Cardiac septum (tissue), 1 donor: Measurements from ENCODE around the gene GNG12. TPM values are rescaled to one million over a fixed set of nuclear protein-coding genes. Genes with fewer than 3 reads are reported as not detected.

Experiments used
- DNase-seq: peaks from one replicate; pipeline ENCODE4 v3.0.0-alpha.2; 2020; ENCODE audit warnings: low spot score
- intact Hi-C: fragments of 100-400 bp; cut with DNase I; formaldehyde crosslinking; loops from one replicate; pipeline ENCODE4 v1.14.0; 2022
- total RNA-seq: library from RNA; stranded (reverse); fragmentation: NEBNext Ultra II Directional; extraction: Animal tissue kit (Norgen Biotek cat#: 25700); gene quantifications from one replicate; pipeline ENCODE4 v1.2.1, GENCODE V29; 2021
- donor health status: DM: no; HTN: no; CAD: no.

The GNG12 gene
- total RNA-seq, 1 donor from 2014 or later = 38.8 TPM

DNA sequence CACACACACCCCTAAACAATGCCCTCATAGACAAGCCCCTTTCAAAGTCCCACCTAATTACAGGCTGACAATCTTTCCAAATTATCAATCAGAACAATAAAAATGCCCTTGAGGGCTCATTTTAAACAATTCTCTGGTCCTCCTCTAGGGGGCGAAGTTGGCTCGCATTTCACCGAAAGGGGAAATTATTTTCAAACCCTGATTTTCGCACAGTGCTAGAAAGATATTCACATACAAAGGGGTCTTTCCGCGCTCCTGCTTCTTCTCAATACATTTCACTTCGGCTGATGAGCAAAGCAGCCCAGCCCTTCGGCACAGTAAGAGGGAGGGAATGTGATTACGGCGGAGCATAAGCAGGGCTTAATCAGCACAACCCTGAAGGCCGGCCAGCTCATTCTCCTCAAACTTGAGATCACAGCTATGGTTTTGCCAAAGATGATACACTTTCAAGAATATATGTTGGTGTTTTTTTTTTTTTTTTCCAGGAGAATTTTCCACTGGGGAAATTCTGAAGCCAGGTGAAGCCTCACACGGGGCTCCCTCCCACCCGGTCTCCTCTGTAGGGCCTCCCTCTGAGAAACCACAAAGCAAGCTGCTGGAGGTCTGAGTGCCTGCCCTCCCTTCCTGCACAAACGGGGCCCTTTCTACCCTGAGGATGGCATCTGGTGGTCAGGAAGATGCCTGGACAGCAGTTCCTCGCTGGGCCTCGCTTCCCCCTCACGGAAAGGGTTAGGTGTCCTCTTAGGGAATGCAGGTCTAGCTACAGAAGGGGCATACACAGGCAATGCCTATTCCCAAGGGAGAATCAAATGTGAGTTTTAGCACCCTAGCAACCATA lies 66.9 kb downstream of the GNG12 start:
- no peak for DNase-seq
- intact Hi-C loops = loop anchor here (2.0 to 10.0 kb wide), 5 partner anchors 70 to 1151 kb away; no protein-coding TSS in a partner anchor

DNA sequence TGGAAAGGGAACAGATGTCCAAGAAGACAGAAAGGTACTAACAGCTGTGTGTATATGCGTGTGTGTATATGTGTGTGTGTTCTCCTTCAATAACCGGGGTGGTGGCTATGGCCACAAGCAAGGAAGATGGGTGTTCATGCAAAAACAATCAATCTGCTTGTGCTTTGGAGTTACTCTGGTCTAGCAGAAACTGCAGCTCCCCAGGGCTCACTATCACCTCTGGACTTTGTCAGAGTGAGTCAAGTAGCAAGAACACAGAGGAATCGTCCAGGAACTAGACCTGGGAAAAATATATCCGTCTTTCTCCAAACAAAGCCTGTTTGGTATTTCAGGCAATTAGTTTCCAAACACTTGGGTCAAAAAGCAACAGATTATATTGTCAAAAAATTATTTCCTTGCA lies 68.6 kb downstream of the GNG12 start:
- intact Hi-C loops = loop anchor here (5.0 to 10.0 kb wide), 4 partner anchors 88 to 1153 kb away; no protein-coding TSS in a partner anchor

DNA sequence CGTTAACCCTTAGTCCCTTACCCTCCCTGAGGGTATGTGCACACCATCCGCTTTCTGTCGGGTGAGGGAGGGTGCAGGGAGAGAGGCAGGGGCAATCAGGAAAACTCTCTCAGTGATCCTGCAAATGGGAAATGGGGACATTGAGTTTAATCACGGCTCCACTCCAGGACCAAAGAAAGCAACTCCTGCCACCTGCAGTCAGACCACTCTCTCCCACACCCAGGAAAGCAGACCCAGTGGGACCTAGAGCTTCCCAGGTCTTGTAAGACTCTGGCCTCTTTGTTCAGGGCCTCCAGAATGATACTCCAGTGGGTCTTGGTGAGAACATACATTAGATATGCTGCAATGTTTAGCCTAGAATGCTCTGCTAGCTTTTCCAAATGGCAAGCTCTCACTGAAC lies 71.5 kb downstream of the GNG12 start:
- intact Hi-C loops = loop anchor here (2.0 to 10.0 kb wide), 4 partner anchors 77 to 253 kb away; partner anchors contain the start of gene GADD45A
- DNase-seq = no peak

More for the DNA sequence above, 68.6 kb downstream of the GNG12 start:
- no peak for DNase-seq

DNA sequence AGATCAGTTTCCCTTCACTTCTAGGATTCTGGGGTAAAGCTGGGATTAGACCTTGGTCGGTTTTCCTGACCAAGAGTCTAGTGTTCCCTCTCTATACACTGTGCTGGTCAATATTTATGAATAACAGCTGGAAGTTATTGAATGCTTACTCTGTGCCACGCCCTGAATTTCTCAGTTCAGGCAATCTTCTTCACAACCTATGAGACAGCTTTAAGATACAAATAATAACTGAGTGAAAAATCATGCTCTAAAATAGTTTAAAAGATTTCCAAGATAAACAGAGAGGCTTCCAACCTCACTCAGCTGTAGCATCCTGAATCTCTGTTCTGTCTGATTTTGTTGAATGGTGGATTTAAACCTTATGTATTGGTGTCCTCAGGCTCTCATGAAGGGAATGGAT lies 72.2 kb downstream of the GNG12 start:
- intact Hi-C loops = loop anchor here (2.0 to 10.0 kb wide), 4 partner anchors 76 to 254 kb away; partner anchors contain the start of gene GADD45A
- no peak for DNase-seq

DNA sequence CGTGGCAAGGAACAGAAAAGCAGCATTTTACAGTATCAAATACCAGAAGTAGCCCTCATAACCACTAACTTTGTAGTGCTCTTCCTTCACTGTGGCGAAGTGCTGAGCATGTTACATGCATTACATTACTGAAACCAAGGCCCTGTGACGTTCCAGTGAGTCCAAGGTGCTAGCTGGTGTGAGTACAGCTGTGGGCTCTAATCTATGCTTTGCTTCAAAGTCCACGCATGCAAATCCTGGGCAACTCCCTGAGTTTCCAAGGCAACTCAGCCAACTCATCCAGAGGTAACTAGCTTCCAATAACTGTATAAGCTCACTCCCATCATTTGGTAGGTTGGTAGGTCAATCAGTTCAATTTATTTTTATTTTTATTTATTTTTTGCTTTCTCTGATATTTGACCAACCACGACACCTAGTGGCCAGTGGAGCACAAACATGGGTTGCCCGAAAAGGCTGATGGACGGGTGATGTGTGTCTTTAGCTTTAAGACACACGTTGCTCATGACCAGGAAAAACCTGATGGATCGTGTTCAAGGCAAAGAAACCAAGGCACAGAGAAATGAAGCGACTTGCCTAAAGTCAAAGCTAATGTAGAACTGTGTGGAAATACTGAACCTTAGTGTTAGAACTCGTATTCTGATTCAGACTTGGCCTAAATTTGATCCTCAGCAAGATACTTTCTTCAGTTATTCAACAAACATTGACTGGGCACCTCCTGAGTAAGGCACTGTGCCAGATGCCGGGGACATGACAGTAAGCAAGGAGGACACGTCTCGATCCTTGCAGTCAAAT lies 73.0 kb downstream of the GNG12 start:
- intact Hi-C loops = loop anchor here (2.0 to 10.0 kb wide), 4 partner anchors 75 to 255 kb away; partner anchors contain the start of gene GADD45A
- DNase-seq = no peak

DNA sequence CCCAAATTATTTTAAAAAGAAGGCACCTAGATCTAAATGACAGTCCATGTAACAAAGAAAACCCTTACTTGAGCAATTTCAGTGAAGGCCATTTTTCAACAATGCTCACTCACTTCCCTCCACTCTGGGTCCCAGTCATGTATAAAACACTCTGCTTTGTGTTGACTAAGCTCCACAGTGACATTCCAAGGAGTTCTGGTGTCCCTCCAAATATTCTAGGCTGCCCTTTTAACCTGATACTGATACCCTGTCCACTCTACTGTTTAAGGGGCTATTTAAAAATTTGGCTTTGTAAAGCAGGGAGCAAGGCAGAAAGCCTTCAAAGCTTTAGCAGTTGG lies 73.6 kb downstream of the GNG12 start:
- intact Hi-C loops = loop anchor here (2.0 to 10.0 kb wide), 4 partner anchors 75 to 255 kb away; partner anchors contain the start of gene GADD45A
- DNase-seq = no peak

DNA sequence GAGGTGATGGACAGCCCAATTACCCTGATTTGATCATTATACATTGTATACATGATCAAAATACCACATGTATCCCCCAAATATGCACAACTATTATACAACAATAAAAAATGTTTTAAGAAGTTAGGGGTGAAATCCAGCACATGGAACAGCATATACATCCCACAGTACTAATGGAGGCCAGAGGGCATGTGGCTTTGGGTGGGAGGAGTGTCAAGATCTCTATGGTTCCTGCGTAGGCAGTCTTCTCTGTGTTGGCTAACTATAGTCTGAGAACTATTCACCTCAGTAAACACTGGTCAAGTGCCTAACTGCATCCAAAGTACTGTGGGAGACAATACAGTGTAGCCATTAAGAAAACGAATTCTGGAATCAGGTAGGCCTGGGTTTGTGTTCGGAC lies 74.2 kb downstream of the GNG12 start:
- DNase-seq = no peak
- intact Hi-C loops = no loop called here

DNA sequence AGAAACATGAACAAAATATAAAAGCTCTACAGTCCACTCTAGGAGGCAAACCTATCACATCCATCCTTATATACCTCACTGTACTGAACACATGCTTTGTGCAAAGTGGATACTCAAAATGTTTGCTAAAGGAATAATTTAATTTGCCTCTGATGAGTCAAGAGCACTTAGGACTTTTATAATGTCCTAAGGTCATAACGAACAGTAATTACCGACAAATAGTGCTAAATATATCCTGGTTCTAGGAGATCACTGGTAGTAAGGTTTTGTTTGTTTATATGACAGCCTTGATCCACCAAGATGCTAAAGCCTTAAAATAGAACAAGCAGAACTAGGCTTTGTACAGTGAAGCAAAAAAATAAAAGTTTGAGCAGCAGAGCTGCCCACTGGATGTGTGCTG lies 77.6 kb downstream of the GNG12 start:
- intact Hi-C loops = loop anchor here (2.0 kb wide), 1 partner anchor 111 kb away; no protein-coding TSS in a partner anchor
- DNase-seq = no peak

DNA sequence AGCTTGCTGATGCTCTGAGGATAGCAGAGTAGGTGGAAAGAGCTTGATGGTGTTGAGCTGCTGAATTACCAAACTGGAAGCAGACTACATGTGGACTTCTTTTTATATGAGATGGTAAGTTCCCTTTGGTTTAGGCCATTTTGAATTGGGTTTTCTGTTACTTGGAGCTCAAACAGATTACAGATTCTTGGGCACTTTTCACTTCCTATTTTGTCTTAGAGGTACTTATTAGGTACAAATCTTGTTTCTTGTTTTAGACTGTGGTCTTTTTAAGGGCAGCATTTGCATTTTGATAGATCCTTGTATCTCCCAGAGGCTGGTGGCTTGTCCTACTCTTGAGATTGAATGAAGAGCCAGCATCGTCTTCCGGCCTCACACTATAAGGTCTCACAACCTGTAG lies 78.1 kb downstream of the GNG12 start:
- no peak for DNase-seq
- intact Hi-C loops = loop anchor here (2.0 kb wide), 1 partner anchor 110 kb away; no protein-coding TSS in a partner anchor

DNA sequence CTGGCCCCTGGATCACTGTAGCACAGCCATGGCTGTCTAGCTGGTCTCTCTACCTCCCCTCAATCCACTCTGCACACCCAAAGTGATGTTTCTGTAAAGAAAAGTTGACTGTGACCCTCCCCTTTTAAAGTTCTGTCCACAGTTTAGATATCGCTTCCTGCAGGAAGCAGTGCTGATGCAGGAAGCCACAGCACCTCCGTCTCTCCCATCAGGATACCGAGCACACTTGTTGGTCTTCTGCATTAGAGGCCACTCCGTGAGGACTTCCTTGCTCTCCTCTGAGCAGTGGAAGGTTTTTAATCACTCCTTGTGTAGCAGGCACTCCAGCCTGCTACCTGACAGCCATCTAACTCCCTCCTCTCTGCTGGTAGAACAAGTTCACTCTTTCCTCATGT lies 78.7 kb downstream of the GNG12 start:
- intact Hi-C loops = loop anchor here (2.0 kb wide), 1 partner anchor 110 kb away; no protein-coding TSS in a partner anchor
- no peak for DNase-seq

DNA sequence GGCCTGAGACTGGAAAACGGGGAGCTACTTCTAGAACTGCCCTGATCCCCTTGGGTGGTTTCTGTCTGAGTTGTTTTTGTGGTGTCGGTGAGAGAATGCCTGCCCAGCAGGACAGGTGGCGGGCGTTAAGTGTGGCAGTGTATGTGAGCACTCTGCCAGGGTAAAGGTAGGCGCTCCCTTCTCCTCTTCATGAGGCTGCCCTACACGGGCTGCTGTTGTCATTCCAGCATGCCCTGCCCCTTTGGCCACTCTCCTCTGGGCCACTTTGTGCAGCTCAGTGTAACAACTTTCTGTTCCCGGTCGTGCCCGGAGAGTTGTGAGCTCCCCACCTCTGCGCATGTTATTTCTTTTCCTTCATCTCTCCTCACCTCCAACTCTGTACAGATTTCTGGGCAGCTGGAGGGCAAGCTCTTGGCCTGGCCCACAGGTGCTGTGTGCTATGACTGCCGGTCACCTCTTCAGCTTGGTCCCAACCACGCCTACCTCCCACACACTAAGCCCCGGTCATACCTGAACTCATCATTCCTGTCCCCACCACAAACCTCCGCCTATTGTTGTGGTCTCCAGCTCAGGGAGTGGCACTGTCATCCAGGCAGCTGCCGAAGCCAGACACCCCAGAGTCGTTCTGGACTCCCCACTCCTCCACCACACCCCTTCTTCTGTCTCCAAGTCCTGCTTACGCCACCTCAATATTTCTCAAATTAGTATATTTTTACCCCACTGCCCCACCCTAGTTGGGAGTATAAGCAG lies 79.3 kb downstream of the GNG12 start:
- DNase-seq = no peak
- intact Hi-C loops = loop anchor here (2.0 kb wide), 1 partner anchor 109 kb away; no protein-coding TSS in a partner anchor

DNA sequence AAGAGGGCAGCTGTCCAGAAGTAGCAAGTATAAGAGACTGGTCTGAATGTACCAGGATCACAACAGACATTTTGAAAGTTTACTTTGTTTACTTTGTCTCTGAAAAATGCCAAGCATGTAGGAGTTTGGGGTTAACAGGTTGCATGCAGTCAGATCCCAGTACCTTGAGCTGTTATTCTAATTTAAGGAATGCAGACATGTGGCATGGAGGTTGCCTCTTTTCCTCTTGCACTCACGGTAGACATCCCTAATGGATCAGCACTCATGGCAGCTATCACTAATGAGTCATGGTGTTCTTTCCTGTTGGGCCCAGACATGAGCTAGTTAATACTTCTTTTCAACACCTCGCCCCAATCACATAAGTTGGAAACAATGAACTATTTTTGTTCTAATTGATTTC lies 81.0 kb downstream of the GNG12 start:
- DNase-seq = no peak
- intact Hi-C loops = no loop called here

DNA sequence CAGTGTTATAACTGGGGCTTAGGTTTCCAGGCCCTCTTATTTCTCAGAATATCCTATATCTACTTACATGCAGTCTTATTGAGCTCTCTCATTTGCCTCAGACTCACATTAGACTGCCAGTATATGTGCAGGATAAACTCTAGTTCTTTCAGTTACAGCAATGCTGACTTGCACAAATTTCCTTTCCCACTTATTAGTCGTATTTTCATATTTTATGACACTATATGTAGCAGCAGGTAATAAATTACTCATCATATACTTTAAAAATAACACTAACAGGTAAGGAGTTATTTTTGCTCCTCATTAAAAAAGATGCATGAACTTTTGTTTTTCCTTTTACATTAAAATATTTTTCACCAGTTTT lies 82.6 kb downstream of the GNG12 start:
- intact Hi-C loops = loop anchor here (2.0 kb wide), 1 partner anchor 164 kb away; no protein-coding TSS in a partner anchor

DNA sequence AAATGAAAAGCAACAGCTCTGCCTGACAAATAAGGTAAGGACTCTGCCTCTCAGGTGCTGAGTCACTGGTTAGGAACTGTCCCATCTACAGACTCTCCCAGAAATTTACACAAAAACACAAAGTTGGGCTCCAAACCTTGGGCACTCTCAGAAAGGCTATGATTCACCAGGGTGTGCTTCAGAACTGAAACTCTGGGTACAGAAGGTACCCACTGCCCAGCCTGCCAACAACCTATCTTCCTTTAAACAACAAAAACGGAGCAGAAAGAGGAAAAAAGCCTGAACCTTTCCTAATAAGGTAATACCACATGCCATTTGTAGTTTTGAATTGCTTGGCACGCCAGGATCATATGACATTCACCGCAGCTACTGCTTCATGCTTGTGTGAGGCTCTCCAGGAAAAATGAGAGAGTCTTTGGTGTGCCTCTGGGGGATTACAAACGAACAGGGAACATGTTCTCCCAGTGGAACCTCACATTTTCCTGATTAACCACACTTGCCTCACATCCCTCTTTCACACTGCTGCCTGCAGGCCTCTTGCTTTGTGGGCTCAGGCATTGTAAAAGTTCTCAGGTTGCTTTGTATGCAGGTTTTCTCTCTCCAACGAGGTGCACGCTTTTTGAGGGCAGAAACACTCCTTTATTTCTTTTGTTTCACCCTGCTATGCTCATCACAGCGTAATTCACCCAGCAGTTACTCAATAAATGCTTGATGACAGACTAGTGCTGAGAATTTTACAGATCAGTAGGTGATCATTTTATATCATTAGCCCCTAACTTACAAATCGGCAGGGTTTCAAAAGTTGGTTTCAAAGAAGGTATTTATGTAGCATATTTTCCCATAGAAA lies 83.2 kb downstream of the GNG12 start:
- intact Hi-C loops = loop anchor here (2.0 to 5.0 kb wide), 3 partner anchors 38 to 163 kb away; no protein-coding TSS in a partner anchor
- DNase-seq = no peak

More for the DNA sequence above, 82.6 kb downstream of the GNG12 start:
- DNase-seq = no peak

DNA sequence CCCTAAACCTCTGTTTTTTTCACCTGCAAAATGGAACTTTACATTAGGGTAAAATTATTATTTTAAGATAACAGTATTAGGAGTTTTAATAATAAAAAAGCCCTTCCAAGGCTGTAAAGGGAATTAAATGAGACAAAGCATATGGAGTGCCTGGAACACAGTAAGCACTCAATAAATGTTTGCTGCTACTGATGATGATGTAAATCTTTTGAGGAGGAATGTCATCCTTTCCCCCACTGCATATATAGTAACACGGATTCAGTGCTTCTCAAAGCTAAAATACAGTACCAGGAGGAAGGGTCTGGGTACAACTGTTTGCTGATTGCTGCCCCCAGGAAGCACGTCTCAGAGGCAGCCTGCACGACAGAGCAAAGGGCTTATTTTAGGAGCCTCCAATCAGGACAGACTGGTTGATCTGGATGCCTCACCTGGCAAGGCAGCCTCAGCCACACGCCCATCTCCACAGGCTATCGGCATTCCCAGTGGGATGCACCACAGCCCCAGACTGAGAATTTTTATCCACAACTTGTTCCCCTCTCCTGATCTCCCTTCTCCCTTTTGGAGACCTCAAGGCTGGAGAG lies 83.9 kb downstream of the GNG12 start:
- no peak for DNase-seq
- intact Hi-C loops = loop anchor here (2.0 to 5.0 kb wide), 2 partner anchors 37 to 63 kb away; no protein-coding TSS in a partner anchor

DNA sequence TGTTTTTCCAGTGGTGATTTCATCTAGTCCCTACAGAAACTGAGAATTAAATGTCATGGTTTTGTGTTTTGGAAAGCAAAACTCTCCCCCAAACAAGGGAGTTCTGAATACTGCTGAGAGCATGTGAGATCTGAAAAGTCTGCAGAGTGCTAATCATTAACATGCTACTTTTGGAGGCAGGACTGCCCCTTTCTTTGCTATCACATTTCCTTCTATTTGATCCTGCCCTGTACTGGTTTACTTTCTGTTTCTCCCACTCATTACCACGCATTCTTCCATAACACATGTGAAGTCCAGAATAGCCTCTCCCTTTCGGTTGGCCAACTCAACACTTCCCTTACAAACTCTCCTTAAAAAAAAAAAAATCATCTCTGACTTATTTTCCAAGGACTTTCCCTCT lies 84.6 kb downstream of the GNG12 start:
- intact Hi-C loops = loop anchor here (2.0 to 5.0 kb wide), 2 partner anchors 36 to 62 kb away; no protein-coding TSS in a partner anchor
- DNase-seq = no peak

DNA sequence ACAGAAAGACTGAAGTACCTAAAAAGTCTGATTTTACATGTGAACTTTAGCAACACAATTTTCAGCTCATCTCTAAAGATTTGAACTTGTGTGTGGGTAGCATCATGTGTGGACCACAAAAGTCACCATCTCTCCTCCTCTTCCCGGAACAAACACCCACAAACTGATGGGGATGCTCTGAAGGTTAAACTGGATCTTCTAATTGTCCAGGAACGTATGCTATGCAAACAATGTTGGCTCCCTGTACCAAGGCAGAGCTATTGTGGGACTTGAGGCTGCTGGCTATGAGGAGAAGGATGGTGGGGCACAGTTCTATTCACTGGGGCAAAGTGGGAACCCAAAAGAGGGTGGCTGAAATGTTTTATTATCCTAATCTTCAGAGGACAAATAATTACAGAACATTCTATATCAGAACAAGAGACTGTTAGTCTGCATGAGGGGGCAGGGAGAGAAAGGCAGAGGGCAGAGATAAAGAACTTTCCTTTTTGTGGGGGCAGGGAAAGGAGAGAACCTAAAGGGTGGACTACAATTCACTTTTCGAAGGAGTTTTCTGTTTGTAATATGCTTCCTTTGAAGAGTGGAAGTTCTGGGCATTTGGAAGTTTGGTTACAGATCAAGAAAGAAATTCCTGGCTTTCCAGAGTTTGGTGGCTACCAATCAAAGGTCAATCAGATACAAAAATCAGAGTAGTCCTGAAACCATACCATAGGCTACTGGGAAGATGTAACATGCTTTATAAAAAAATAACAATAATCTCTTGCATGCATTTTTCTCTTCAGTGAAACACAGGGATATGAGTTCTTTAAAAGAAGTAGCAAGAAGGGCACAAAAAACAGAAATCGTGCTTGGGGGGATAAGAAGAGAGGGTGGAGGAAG lies 85.4 kb downstream of the GNG12 start:
- intact Hi-C loops = loop anchor here (2.0 to 5.0 kb wide), 2 partner anchors 36 to 61 kb away; no protein-coding TSS in a partner anchor

More for the DNA sequence above, 85.4 kb downstream of the GNG12 start:
- no peak for DNase-seq
